ENCODE results near the gene ZDHHC14. TPM values are rescaled to one million over a fixed set of nuclear protein-coding genes. Genes with fewer than 3 reads are reported as not detected.
A peak's percentile ranks its signal among the peaks of the same experiment; 100 is the strongest.

The ZDHHC14 gene
- total RNA-seq, 4 donors from 2014 or later: 6.2 to 20.6 (median 15.1) TPM

GRCh38 chr6:157635388-157636244, 254.6 kb downstream of the ZDHHC14 start:
- H3K4me1 ChIP-seq: peaks cover 7 to 25% of the 10 kb centered on the region in 2 donors
- no peak overlapping the region for H3K4me3 ChIP-seq (replicated peaks in 1 of 3)
- TF ChIP-seq CTCF (IDR thresholded peaks at IDR 0.05) (no peak), POLR2A (IDR thresholded peaks at IDR 0.05) (no peak)
- H3K9me3 ChIP-seq: no peaks in the 10 kb centered on the region
- no peaks in the 10 kb centered on the region for H3K36me3 ChIP-seq
- intact Hi-C loops (cut with DNase I): no loop called here
- no peak overlapping the region for H3K27ac ChIP-seq
- H3K27me3 ChIP-seq: no peaks in the 10 kb centered on the region
- DNase-seq: no peak
- 88 to 89% methylated on average over 23 of the region's 23 CpGs for WGBS, 2 donors

- TF ChIP-seq CTCF (IDR thresholded peaks at IDR 0.05) (no peak), POLR2A (IDR thresholded peaks at IDR 0.05) (no peak)
- no peak overlapping the region for H3K27ac ChIP-seq
Measured at GRCh38 chr6:157637516-157637915, 256.5 kb downstream of the ZDHHC14 start.

GRCh38 chr6:157637941-157638662, 257.1 kb downstream of the ZDHHC14 start:
- Histone ChIP-seq H3K36me3 (no peaks in the 10 kb centered on the region), H3K27me3 (no peaks in the 10 kb centered on the region), H3K9me3 (no peaks in the 10 kb centered on the region), H3K27ac (no peak overlapping the region), H3K4me1 (peaks cover 7 to 13% of the 10 kb centered on the region in 2 donors), H3K4me3 (replicated peaks in 1 of 3) (no peak overlapping the region)
- intact Hi-C loops (cut with DNase I): no loop called here
- no peak for DNase-seq
- no peak for TF ChIP-seq CTCF (IDR thresholded peaks at IDR 0.05)
- TF ChIP-seq POLR2A (IDR thresholded peaks at IDR 0.05): no peak
- 92 to 93% methylated on average over 8 of the region's 8 CpGs for WGBS, 2 donors

More at GRCh38 chr6:157637516-157637915, 256.5 kb downstream of the ZDHHC14 start:
- DNase-seq: no peak
- Histone ChIP-seq H3K4me3 (replicated peaks in 1 of 3) (no peak overlapping the region), H3K9me3 (no peaks in the 10 kb centered on the region), H3K36me3 (no peaks in the 10 kb centered on the region), H3K27me3 (no peaks in the 10 kb centered on the region), H3K4me1 (peaks cover 7 to 13% of the 10 kb centered on the region in 2 donors)
- WGBS, 2 donors: 86 to 89% methylated on average over 5 of the region's 5 CpGs
- intact Hi-C loops (cut with DNase I): no loop called here

GRCh38 chr6:157638779-157639178, 257.8 kb downstream of the ZDHHC14 start:
- H3K4me3 ChIP-seq (replicated peaks in 1 of 3): no peak overlapping the region
- H3K27ac ChIP-seq: no peak overlapping the region
- WGBS, 2 donors: 53 to 60% methylated on average over 7 of the region's 7 CpGs
- TF ChIP-seq CTCF (IDR thresholded peaks at IDR 0.05): no peak
- TF ChIP-seq POLR2A (IDR thresholded peaks at IDR 0.05): no peak
- intact Hi-C loops (cut with DNase I): no loop called here
- H3K27me3 ChIP-seq: no peaks in the 10 kb centered on the region
- H3K4me1 ChIP-seq: peaks cover 7 to 13% of the 10 kb centered on the region in 2 donors
- peak; percentile 76 to 80 for DNase-seq
- H3K9me3 ChIP-seq: no peaks in the 10 kb centered on the region
- no peaks in the 10 kb centered on the region for H3K36me3 ChIP-seq

Measured in thyroid gland (tissue), 4 donors.